Activated CD4-positive, alpha-beta T cell treated with anti-CD3 and anti-CD28 coated beads for 36 hours (primary cell): Measurements from ENCODE around the gene CNGB1. TPM values are rescaled to one million over a fixed set of nuclear protein-coding genes. Genes with fewer than 3 reads are reported as not detected.
"Not testable (repeated sequence)": the region's sequence is repeated elsewhere in the genome, so short reads cannot be mapped to it uniquely, and the experiment has no call there.

ENCODE experiments used
- ATAC-seq: fragments of 200-7000 bp; cut with Tn5 transposase; one replicate; pipeline ENCODE4 v1.10.0; 2021; ENCODE audit warnings: mild to moderate bottlenecking, moderate library complexity
- CTCF ChIA-PET: fragments of 350-600 bp; sonication (Branson Sonifier 250); formaldehyde crosslinking; loops from one replicate; lab custom pipeline; 2021; ENCODE audit warnings: antibody characterized with exemption; lab: Charles Lee
- POLR2A ChIA-PET: fragments of 350-600 bp; sonication (Branson Sonifier 250); formaldehyde crosslinking; loops from one replicate; lab custom pipeline; 2021; ENCODE audit warnings: antibody characterized with exemption, inconsistent platforms; lab: Charles Lee
- DNase-seq: peaks from one replicate; pipeline ENCODE4 v3.0.0-alpha.2; 2020
- H3K27ac Mint-ChIP-seq: one replicate; pipeline ENCODE4 v1.8.0; 2021; ENCODE audit warnings: mixed read lengths
- H3K27me3 Mint-ChIP-seq: one replicate; pipeline ENCODE4 v1.8.0; 2021; ENCODE audit warnings: mixed read lengths
- H3K36me3 Mint-ChIP-seq: one replicate; pipeline ENCODE4 v1.8.0; 2021; ENCODE audit warnings: low read depth, mixed read lengths
- H3K4me1 Mint-ChIP-seq: one replicate; pipeline ENCODE4 v1.8.0; 2021; ENCODE audit warnings: mixed read lengths
- H3K4me3 Mint-ChIP-seq: one replicate; pipeline ENCODE4 v1.8.0; 2021; ENCODE audit warnings: mild to moderate bottlenecking, moderate library complexity, mixed read lengths
- H3K9me3 Mint-ChIP-seq: one replicate; pipeline ENCODE4 v1.8.0; 2021; ENCODE audit warnings: low read depth, mixed read lengths
- intact Hi-C, 2 experiments: fragments of 100-400 bp; cut with DNase I in 1 of 2; cut with micrococcal nuclease in 1 of 2; formaldehyde crosslinking; loops; one replicate each; pipeline versions ENCODE4 v1.14.2 to v1.15.1; 2022 to 2024; cut with DNase I, micrococcal nuclease
- total RNA-seq, 2 experiments: library from RNA; stranded (reverse); gene quantifications; one replicate each; pipeline ENCODE4 v1.2.3, GENCODE V29; 2021

Gene CNGB1
- total RNA-seq = not detected

- CTCF ChIA-PET = interaction anchor here (0.6 to 1.0 kb wide), 2 partner anchors 31 to 195 kb away, joined by 3 read pairs; partner anchors contain the start of gene USB1
- DNase-seq = no peak
- H3K9me3 Mint-ChIP-seq = no peaks in the 10 kb centered on the region
- H3K27ac Mint-ChIP-seq = no peak within 1 kb of the TSS
- POLR2A ChIA-PET = interaction anchor here (0.6 kb wide), 1 partner anchor 30 kb away, joined by 3 read pairs; the partner anchor contains the start of gene USB1
- H3K4me3 Mint-ChIP-seq = no peak within 1 kb of the TSS
- intact Hi-C loops = no loop called here
- no peak for ATAC-seq
- no peaks in the 10 kb centered on the region for H3K27me3 Mint-ChIP-seq
- no peaks in the 10 kb centered on the region for H3K4me1 Mint-ChIP-seq
- no peaks in the 10 kb centered on the region for H3K36me3 Mint-ChIP-seq
Measured at GRCh38 chr16:57970970-57971369, at the start of gene CNGB1. CNGB1 (minus strand) TSS chr16:57971128; CDS start chr16:57967286, 3,842 bp downstream.

DNA sequence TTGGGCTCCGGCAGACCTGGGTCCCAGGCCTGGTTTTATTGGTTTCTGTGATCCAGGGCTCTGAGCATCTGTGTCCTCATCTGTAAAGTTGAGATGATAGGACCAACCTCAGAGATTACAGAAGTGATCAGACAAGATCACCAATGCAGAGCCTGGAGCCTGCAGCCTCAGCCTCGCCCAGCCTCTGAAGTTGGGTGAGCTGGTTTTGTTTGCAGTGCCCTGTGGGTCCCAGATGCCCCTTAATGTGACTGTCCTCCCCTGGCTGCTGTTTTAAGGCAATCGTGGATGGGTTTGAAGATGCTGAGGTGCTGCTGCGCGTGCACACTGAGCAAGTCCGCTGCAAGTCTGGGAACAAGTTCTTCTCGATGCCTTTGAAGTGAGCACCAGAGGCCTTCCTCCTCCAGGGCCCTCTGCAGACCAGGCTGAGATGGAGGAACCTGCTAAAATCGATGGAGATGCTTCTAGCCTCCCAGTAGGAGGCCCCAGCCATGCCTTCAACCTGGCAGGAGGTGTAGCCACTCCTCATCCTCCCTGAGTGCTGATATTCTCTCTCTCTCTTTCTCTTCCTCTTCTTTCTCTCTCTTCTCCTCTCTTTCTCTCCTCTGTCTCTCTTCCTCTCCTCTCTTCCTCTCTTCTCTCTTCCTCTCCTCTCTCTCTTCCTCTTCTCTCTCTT, 49.1 kb upstream of the CNGB1 start:
- intact Hi-C loops = loop anchor here (1.0 to 10.0 kb wide), 6 partner anchors 106 to 375 kb away; partner anchors contain the start of genes CSNK2A2 (in 2 of the 2) and GINS3 (in 1 of the 2)
- POLR2A ChIA-PET = no interaction called here
- Mint-ChIP-seq H3K27me3 (peaks cover 3% of the 10 kb centered on the region), H3K27ac (no peak overlapping the region), H3K4me3 (no peak overlapping the region), H3K4me1 (peaks cover 12% of the 10 kb centered on the region), H3K9me3 (no peaks in the 10 kb centered on the region), H3K36me3 (peaks cover 3% of the 10 kb centered on the region)
- ATAC-seq (no peak), DNase-seq (no peak)
- CTCF ChIA-PET = interaction anchor here (0.6 to 1.1 kb wide), 4 partner anchors 9 to 107 kb away, joined by 3 to 4 read pairs (median 3); no protein-coding TSS in a partner anchor

GRCh38 chr16:58018803-58019202, 47.9 kb upstream of the CNGB1 start:
- H3K27me3 Mint-ChIP-seq = no peaks in the 10 kb centered on the region
- ATAC-seq = no peak

GRCh38 chr16:58016840-58017446, 46.0 kb upstream of the CNGB1 start:
- H3K4me3 Mint-ChIP-seq = no peak overlapping the region
- ChIA-PET POLR2A (interaction anchor here (0.6 kb wide), 1 partner anchor 11 kb away, joined by 3 read pairs; no protein-coding TSS in a partner anchor), CTCF (no interaction called here)
- H3K36me3 Mint-ChIP-seq = peaks cover 3% of the 10 kb centered on the region
- DNase-seq (no peak), ATAC-seq (no peak)
- intact Hi-C loops = no loop called here
- no peak overlapping the region for H3K27ac Mint-ChIP-seq
- peaks cover 6% of the 10 kb centered on the region for H3K4me1 Mint-ChIP-seq
- H3K27me3 Mint-ChIP-seq = no peaks in the 10 kb centered on the region
- H3K9me3 Mint-ChIP-seq = no peaks in the 10 kb centered on the region

More at GRCh38 chr16:58018803-58019202, 47.9 kb upstream of the CNGB1 start:
- DNase-seq = no peak
- intact Hi-C loops = no loop called here
- Mint-ChIP-seq H3K36me3 (peaks cover 3% of the 10 kb centered on the region), H3K9me3 (no peaks in the 10 kb centered on the region), H3K4me3 (no peak overlapping the region), H3K4me1 (peaks cover 6% of the 10 kb centered on the region), H3K27ac (no peak overlapping the region)
- CTCF ChIA-PET = interaction anchor here (1.1 kb wide), 1 partner anchor 108 kb away, joined by 3 read pairs; no protein-coding TSS in a partner anchor
- POLR2A ChIA-PET = no interaction called here

- no peaks in the 10 kb centered on the region for H3K27me3 Mint-ChIP-seq
- H3K27ac Mint-ChIP-seq = no peak overlapping the region
- peaks cover 18% of the 10 kb centered on the region for H3K36me3 Mint-ChIP-seq
- DNase-seq = no peak
- H3K9me3 Mint-ChIP-seq = no peaks in the 10 kb centered on the region
- ChIA-PET CTCF (interaction anchor here (0.7 to 0.8 kb wide), 2 partner anchors 114 to 132 kb away, joined by 3 read pairs; no protein-coding TSS in a partner anchor), POLR2A (interaction anchor here (0.6 kb wide), 1 partner anchor 9 kb away, joined by 4 read pairs; no protein-coding TSS in a partner anchor)
- no peak for ATAC-seq
- H3K4me3 Mint-ChIP-seq = no peak overlapping the region
- H3K4me1 Mint-ChIP-seq = no peaks in the 10 kb centered on the region
- intact Hi-C loops = no loop called here
Measured at GRCh38 chr16:58013201-58013956, 42.5 kb upstream of the CNGB1 start.

GRCh38 chr16:58012481-58012880, 41.6 kb upstream of the CNGB1 start:
- H3K27me3 Mint-ChIP-seq = no peaks in the 10 kb centered on the region
- CTCF ChIA-PET = no interaction called here
- DNase-seq = no peak
- no peak overlapping the region for H3K4me3 Mint-ChIP-seq
- no peaks in the 10 kb centered on the region for H3K9me3 Mint-ChIP-seq
- ATAC-seq = no peak
- POLR2A ChIA-PET = no interaction called here
- no peaks in the 10 kb centered on the region for H3K4me1 Mint-ChIP-seq
- intact Hi-C loops = no loop called here
- H3K36me3 Mint-ChIP-seq = peaks cover 21% of the 10 kb centered on the region
- no peak overlapping the region for H3K27ac Mint-ChIP-seq

GRCh38 chr16:58011652-58012051, 40.7 kb upstream of the CNGB1 start:
- ChIA-PET CTCF (no interaction called here), POLR2A (no interaction called here)
- ATAC-seq (no peak), DNase-seq (no peak)
- Mint-ChIP-seq H3K4me3 (no peak overlapping the region), H3K27me3 (no peaks in the 10 kb centered on the region), H3K36me3 (peaks cover 26% of the 10 kb centered on the region), H3K4me1 (no peaks in the 10 kb centered on the region), H3K27ac (no peak overlapping the region), H3K9me3 (no peaks in the 10 kb centered on the region)
- intact Hi-C loops = no loop called here

DNA sequence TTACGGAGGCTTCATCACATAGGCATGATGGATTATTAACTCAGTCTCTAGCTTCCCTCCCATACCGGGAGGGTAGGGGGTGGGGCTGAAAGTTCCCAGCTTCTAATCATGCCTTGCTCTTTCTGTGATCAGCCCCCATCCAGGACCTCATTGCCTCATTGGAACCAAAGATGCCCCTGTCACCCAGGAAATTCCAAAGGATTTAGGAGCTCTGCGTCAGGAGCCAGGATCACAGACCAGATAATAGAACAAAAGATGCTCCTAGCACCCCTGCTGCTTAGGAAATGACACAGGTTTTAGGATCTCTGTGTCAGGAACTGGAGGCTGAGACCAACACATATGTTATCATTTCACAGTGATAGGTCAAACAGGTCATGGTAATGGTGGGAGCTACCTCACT, 40.0 kb upstream of the CNGB1 start:
- intact Hi-C loops = no loop called here
- no peak for DNase-seq
- ATAC-seq = no peak
- ChIA-PET POLR2A (no interaction called here), CTCF (interaction anchor here (0.9 to 1.1 kb wide), 3 partner anchors 9 to 15 kb away, joined by 3 to 4 read pairs (median 3); partner anchors contain the start of gene ZNF319)
- Mint-ChIP-seq H3K36me3 (peaks cover 33% of the 10 kb centered on the region), H3K4me1 (no peaks in the 10 kb centered on the region), H3K9me3 (no peaks in the 10 kb centered on the region), H3K27me3 (no peaks in the 10 kb centered on the region), H3K27ac (no peak overlapping the region), H3K4me3 (no peak overlapping the region)

GRCh38 chr16:58009856-58010416, 39.0 kb upstream of the CNGB1 start:
- ATAC-seq (no peak), DNase-seq (no peak)
- H3K9me3 Mint-ChIP-seq = no peaks in the 10 kb centered on the region
- ChIA-PET CTCF (interaction anchor here (1.1 kb wide), 2 partner anchors 10 kb away, joined by 3 to 4 read pairs; partner anchors contain the start of gene ZNF319), POLR2A (no interaction called here)
- H3K4me1 Mint-ChIP-seq = peaks cover under 1% of the 10 kb centered on the region
- H3K4me3 Mint-ChIP-seq = no peak overlapping the region
- no peaks in the 10 kb centered on the region for H3K27me3 Mint-ChIP-seq
- intact Hi-C loops = no loop called here
- H3K36me3 Mint-ChIP-seq = peaks cover 34% of the 10 kb centered on the region
- H3K27ac Mint-ChIP-seq = no peak overlapping the region

DNA sequence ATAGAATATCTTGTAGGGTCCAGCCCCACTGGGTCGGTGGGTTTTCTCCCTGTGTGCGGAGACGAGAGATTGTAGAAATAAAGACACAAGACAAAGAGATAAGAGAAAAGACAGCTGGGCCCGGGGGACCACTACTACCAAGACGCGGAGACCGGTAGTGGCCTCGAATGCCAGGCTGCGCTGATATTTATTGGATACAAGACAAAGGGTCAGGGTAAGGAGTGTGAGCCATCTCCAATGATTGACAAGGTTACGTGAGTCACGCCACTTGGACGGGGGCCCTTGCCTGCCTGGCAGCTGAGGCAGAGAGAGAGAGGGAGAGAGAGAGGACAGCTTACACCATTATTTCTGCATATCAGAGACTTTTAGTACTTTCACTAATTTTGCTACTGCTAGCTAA, 33.8 kb upstream of the CNGB1 start:
- H3K27ac Mint-ChIP-seq, ATAC-seq, DNase-seq, H3K4me3 Mint-ChIP-seq, H3K9me3 Mint-ChIP-seq, H3K27me3 Mint-ChIP-seq: not testable (repeated sequence)
- CTCF ChIA-PET = interaction anchor here (0.6 to 1.4 kb wide), 2 partner anchors 9 to 526 kb away, joined by 3 to 4 read pairs; no protein-coding TSS in a partner anchor
- intact Hi-C loops = loop anchor here (1.0 to 5.0 kb wide), 5 partner anchors 105 to 1647 kb away; partner anchors contain the start of genes CCDC102A (in 1 of the 2), CIAPIN1 (in 1 of the 2) and COQ9 (in 1 of the 2)
- peaks cover 19% of the 10 kb centered on the region for H3K4me1 Mint-ChIP-seq
- POLR2A ChIA-PET = interaction anchor here (0.7 kb wide), 1 partner anchor 9 kb away, joined by 4 read pairs; no protein-coding TSS in a partner anchor
- peaks cover 19% of the 10 kb centered on the region for H3K36me3 Mint-ChIP-seq
